ENCODE data around the gene CSNK1G1. TPM values are rescaled to one million over a fixed set of nuclear protein-coding genes. Genes with fewer than 3 reads are reported as not detected.
"Not testable (repeated sequence)": the region's sequence is repeated elsewhere in the genome, so short reads cannot be mapped to it uniquely, and the experiment has no call there.

The CSNK1G1 gene
- total and polyA plus RNA-seq, 2 donors: 7.3 to 11.8 TPM

DNA sequence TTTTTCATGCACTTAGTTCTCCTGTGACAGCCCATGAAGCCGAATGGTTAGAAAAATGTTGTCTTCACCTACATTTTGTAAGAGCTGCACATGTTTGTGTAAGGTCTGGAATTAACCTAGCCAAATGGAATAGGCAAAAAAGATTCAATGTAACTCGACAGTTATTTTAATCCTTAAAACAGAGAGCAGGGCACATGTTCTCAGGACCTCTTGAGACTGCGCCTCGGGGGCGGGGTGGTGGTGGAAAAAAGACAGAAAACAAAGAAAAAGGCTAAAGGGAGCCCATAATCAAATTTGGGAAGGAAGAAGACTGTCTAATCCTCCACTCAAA is 702 bp upstream of the CSNK1G1 start:
- Histone ChIP-seq H3K27ac (ENCODE audit: low read depth in 1 of 2, low read length in 1 of 2) (peak overlapping the region; percentile 11 to 58), H3K4me3 (ENCODE audit: low read length in 2 of 2) (peak overlapping the region; percentile 80 to 92), H3K4me1 (ENCODE audit: control insufficient read depth in 2 of 2, insufficient read depth in 2 of 2, low read length in 2 of 2) (peaks cover 11% of the 10 kb centered on the region in 2 donors), H3K9me3 (ENCODE audit: control insufficient read depth in 2 of 2, insufficient read depth in 1 of 2, low read length in 1 of 2) (no peaks in the 10 kb centered on the region), H3K36me3 (ENCODE audit: control insufficient read depth in 2 of 2, insufficient read depth in 2 of 2, low read length in 1 of 2) (peaks cover 3 to 4% of the 10 kb centered on the region in 2 donors), H3K27me3 (ENCODE audit: control insufficient read depth in 2 of 2, insufficient read depth in 1 of 2, low read length in 1 of 2) (no peaks in the 10 kb centered on the region)
- 74% methylated on average over 5 of the region's 5 CpGs for WGBS
- no peak for DNase-seq (ENCODE audit: low read depth in 6 of 9, low spot score in 9 of 9)

DNA sequence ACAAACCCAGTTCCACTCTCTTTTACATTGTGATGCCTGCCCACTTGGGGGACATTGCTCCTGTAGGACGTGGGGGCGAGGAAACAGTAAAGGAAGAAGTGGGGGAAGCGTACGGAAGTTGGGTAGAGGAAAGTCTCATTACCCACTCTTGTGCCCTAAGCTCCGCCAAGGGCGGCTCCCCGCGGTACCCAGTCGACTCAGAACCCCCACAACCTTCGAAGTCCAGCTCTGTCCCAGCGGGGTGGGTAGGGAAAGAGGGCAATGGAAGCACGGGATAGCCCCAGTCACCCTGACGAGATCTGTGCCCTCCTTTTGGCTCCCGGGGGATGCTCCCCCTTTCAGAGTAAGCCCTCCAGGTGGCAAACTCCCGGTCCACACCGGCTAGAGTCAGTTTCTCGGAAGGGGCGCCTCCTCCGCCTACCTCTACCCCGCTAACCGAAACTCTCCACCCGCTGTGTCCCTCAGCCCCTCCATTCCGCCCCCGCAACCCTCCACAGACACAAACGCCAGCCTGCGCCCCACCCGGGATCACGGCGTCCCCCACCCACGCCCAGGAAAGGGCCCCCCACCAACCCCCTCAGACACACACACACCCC is 527 bp downstream of the CSNK1G1 start:
- no peaks in the 10 kb centered on the region for H3K9me3 ChIP-seq (ENCODE audit: control insufficient read depth in 2 of 2, insufficient read depth in 1 of 2, low read length in 1 of 2)
- peak in 6 of 9 donors; percentile 2 to 60 (median 23) for DNase-seq (ENCODE audit: low read depth in 6 of 9, low spot score in 9 of 9)
- H3K27me3 ChIP-seq (ENCODE audit: control insufficient read depth in 2 of 2, insufficient read depth in 1 of 2, low read length in 1 of 2): no peaks in the 10 kb centered on the region
- WGBS: 1% methylated on average over 30 of the region's 30 CpGs
- H3K4me3 ChIP-seq (ENCODE audit: low read length in 2 of 2): peak overlapping the region; percentile 80 to 92
- peak overlapping the region; percentile 54 to 84 for H3K27ac ChIP-seq (ENCODE audit: low read depth in 1 of 2, low read length in 1 of 2)
- H3K4me1 ChIP-seq (ENCODE audit: control insufficient read depth in 2 of 2, insufficient read depth in 2 of 2, low read length in 2 of 2): peaks cover 11% of the 10 kb centered on the region in 2 donors
- H3K36me3 ChIP-seq (ENCODE audit: control insufficient read depth in 2 of 2, insufficient read depth in 2 of 2, low read length in 1 of 2): peaks cover 3 to 4% of the 10 kb centered on the region in 2 donors

DNA sequence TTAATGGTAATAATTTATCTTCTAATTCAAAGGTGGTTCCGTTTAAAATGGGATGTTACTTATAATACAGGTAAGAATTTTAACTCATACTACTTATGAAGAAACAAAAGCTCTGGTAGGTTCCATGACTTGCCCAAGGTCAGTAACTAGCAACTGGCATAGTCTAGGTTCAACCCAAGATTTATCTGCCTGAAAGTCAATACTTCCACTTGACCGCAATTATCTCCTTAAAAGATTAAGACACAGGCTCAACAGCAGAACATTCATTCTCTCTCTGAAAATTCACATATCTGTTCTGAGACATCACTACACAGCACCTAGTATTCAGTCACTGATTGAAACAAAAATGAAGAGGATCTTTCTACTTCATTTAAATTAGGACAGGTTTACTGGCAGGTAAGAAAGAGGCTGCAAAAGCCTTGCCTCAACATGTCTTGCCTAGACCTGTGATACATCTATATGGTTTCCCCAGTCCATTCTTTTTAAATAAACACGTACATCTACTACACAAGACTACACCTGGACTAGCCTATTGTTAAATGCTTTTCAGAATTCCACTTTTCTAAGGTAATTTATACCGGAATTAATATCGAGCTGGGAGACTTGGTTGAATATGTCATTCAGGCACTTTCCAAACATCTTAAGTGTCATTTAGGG is 1.2 kb downstream of the CSNK1G1 start:
- no peaks in the 10 kb centered on the region for H3K9me3 ChIP-seq (ENCODE audit: control insufficient read depth in 2 of 2, insufficient read depth in 1 of 2, low read length in 1 of 2)
- H3K36me3 ChIP-seq (ENCODE audit: control insufficient read depth in 2 of 2, insufficient read depth in 2 of 2, low read length in 1 of 2): peaks cover 3 to 4% of the 10 kb centered on the region in 2 donors
- H3K27ac ChIP-seq (ENCODE audit: low read depth in 1 of 2, low read length in 1 of 2): peak overlapping the region; percentile 54 to 84
- peaks cover 11% of the 10 kb centered on the region in 2 donors for H3K4me1 ChIP-seq (ENCODE audit: control insufficient read depth in 2 of 2, insufficient read depth in 2 of 2, low read length in 2 of 2)
- DNase-seq (ENCODE audit: low read depth in 6 of 9, low spot score in 9 of 9): no peak
- WGBS: 45% methylated on average over 5 of the region's 5 CpGs
- peak overlapping the region; percentile 80 to 92 for H3K4me3 ChIP-seq (ENCODE audit: low read length in 2 of 2)
- H3K27me3 ChIP-seq (ENCODE audit: control insufficient read depth in 2 of 2, insufficient read depth in 1 of 2, low read length in 1 of 2): no peaks in the 10 kb centered on the region

DNA sequence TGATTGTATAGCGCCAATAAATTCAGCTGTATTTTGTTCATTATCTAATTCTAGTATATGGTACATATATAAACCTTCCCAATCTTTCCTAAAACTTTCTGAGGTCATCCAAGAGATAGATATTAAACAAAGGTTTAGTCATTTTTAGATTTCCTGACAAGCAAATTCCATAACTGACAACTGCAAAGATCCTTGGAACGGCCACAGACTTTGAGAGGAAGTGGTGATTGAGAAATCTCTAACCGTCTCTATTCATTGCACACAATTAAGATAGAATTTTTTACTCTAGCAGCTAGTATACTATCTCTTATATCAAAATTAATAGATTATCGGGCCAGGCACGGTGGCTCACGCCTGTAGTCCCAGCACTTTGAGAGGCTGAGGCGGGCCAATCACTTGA is 4.7 kb downstream of the CSNK1G1 start:
- peaks cover 3 to 9% of the 10 kb centered on the region in 2 donors for H3K36me3 ChIP-seq (ENCODE audit: control insufficient read depth in 2 of 2, insufficient read depth in 2 of 2, low read length in 1 of 2)
- H3K27ac ChIP-seq (ENCODE audit: low read depth in 1 of 2, low read length in 1 of 2): no peak overlapping the region
- H3K4me3 ChIP-seq (ENCODE audit: low read length in 2 of 2): no peak overlapping the region
- no peaks in the 10 kb centered on the region for H3K27me3 ChIP-seq (ENCODE audit: control insufficient read depth in 2 of 2, insufficient read depth in 1 of 2, low read length in 1 of 2)
- H3K4me1 ChIP-seq (ENCODE audit: control insufficient read depth in 2 of 2, insufficient read depth in 2 of 2, low read length in 2 of 2): peaks cover 4 to 6% of the 10 kb centered on the region in 2 donors
- no peak for DNase-seq (ENCODE audit: low read depth in 6 of 9, low spot score in 9 of 9)
- 97% methylated on average over 7 of the region's 7 CpGs for WGBS
- no peaks in the 10 kb centered on the region for H3K9me3 ChIP-seq (ENCODE audit: control insufficient read depth in 2 of 2, insufficient read depth in 1 of 2, low read length in 1 of 2)

DNA sequence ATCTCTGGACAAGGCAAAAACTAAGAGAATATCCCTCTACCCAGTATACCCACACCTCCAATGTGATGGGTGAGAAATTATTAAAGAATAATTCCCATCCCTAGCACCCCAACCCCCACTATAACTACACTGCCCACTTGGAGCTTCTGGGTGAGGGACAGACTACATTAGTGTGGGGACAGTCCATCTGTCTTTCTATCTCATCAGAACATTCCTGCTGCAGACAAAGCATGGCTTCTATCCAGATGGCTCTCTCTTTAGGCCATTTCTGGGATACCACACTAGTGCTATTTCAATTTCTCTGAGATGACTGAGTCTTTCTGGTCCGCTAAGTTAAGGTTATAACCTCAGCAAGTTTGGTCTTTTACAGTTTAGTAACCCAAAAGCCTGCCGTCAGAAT is 6.6 kb downstream of the CSNK1G1 start:
- Histone ChIP-seq H3K4me1 (ENCODE audit: control insufficient read depth in 2 of 2, insufficient read depth in 2 of 2, low read length in 2 of 2) (no peaks in the 10 kb centered on the region), H3K9me3 (ENCODE audit: control insufficient read depth in 2 of 2, insufficient read depth in 1 of 2, low read length in 1 of 2) (no peaks in the 10 kb centered on the region), H3K4me3 (ENCODE audit: low read length in 2 of 2) (no peak overlapping the region), H3K27ac (ENCODE audit: low read depth in 1 of 2, low read length in 1 of 2) (no peak overlapping the region), H3K36me3 (ENCODE audit: control insufficient read depth in 2 of 2, insufficient read depth in 2 of 2, low read length in 1 of 2) (peaks cover 3 to 9% of the 10 kb centered on the region in 2 donors), H3K27me3 (ENCODE audit: control insufficient read depth in 2 of 2, insufficient read depth in 1 of 2, low read length in 1 of 2) (no peaks in the 10 kb centered on the region)
- WGBS: 99% methylated on average over 2 of the region's 2 CpGs
- DNase-seq (ENCODE audit: low read depth in 6 of 9, low spot score in 9 of 9): no peak

DNA sequence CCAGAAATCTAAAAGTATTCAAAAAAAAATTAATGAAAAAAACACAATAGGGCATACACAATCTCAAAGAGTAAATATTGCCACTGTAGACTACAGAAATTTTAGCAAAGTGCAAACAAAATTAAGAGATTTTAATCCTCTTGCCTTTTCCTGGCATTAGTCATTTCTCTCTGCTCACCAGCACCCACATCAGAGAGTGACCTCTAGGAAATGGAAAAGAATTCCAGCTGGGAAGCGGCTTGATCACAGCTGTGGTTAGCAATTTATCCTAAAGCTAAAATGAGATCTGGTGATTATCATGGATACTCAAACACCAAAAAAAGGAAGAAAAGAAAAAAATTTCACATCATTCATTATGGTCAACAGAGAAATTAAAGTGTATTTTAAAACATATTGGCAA is 7.5 kb downstream of the CSNK1G1 start:
- no peak overlapping the region for H3K27ac ChIP-seq (ENCODE audit: low read depth in 1 of 2, low read length in 1 of 2)
- H3K4me3 ChIP-seq (ENCODE audit: low read length in 2 of 2): no peak overlapping the region
- peaks cover 3 to 9% of the 10 kb centered on the region in 2 donors for H3K36me3 ChIP-seq (ENCODE audit: control insufficient read depth in 2 of 2, insufficient read depth in 2 of 2, low read length in 1 of 2)
- WGBS: 100% methylated on average over 1 of the region's 1 CpG
- no peak for DNase-seq (ENCODE audit: low read depth in 6 of 9, low spot score in 9 of 9)
- no peaks in the 10 kb centered on the region for H3K9me3 ChIP-seq (ENCODE audit: control insufficient read depth in 2 of 2, insufficient read depth in 1 of 2, low read length in 1 of 2)
- H3K27me3 ChIP-seq (ENCODE audit: control insufficient read depth in 2 of 2, insufficient read depth in 1 of 2, low read length in 1 of 2): no peaks in the 10 kb centered on the region
- no peaks in the 10 kb centered on the region for H3K4me1 ChIP-seq (ENCODE audit: control insufficient read depth in 2 of 2, insufficient read depth in 2 of 2, low read length in 2 of 2)

DNA sequence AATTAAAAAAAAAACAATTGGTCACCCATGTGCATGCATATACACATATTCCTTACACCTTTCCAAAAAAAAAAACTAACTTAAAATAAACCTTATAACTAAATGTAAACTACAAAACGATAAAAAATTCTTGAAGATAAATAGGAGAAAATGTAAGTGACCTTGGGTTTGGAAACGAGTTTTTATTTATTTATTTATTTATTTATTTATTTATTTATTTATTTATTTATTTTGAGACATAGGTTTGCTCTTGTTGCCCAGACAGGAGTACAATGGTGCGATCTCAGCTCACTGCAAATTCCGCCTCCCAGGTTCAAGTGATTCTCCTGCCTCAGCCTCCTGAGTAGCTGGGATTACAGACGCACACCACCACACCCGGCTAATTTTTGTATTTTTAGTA is 9.7 kb downstream of the CSNK1G1 start:
- H3K9me3 ChIP-seq (ENCODE audit: control insufficient read depth in 2 of 2, insufficient read depth in 1 of 2, low read length in 1 of 2); H3K4me1 ChIP-seq (ENCODE audit: control insufficient read depth in 2 of 2, insufficient read depth in 2 of 2, low read length in 2 of 2); H3K27me3 ChIP-seq (ENCODE audit: control insufficient read depth in 2 of 2, insufficient read depth in 1 of 2, low read length in 1 of 2); DNase-seq (ENCODE audit: low read depth in 6 of 9, low spot score in 9 of 9); H3K27ac ChIP-seq (ENCODE audit: low read depth in 1 of 2, low read length in 1 of 2); H3K4me3 ChIP-seq (ENCODE audit: low read length in 2 of 2): not testable (repeated sequence)
- 98% methylated on average over 6 of the region's 6 CpGs for WGBS
- H3K36me3 ChIP-seq (ENCODE audit: control insufficient read depth in 2 of 2, insufficient read depth in 2 of 2, low read length in 1 of 2): peaks cover 3 to 17% of the 10 kb centered on the region in 2 donors

DNA sequence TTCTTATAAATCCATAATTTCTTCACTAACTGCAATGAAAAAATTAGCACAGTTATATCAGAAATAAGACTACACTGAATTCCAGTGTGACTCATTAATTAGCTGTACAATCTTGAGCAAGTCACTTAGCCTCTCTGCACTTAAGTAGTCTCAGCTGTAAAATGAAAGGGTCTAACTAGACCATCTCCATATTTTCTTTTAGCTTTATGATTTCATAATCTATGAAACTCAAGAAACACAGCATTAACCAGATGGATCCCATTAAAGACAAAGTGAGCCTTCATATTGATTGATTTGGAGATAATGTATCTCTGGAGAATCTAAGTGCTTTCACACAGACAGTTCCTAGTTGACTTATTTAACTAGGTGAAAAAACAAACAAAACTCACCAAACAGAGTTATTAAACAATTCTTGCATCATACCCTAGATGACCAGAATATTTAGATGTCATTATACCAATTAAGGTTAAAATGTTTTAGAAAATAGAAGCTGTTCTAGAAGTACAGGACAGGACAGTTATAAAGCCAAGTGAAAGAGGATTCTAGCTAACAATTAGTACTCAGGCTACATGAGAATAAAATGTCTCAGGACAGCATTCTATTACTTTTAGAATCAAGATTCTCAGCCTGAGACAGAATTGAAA is 11.2 kb downstream of the CSNK1G1 start:
- Histone ChIP-seq H3K36me3 (ENCODE audit: control insufficient read depth in 2 of 2, insufficient read depth in 2 of 2, low read length in 1 of 2) (peaks cover 4 to 17% of the 10 kb centered on the region in 2 donors), H3K4me3 (ENCODE audit: low read length in 2 of 2) (no peak overlapping the region), H3K27me3 (ENCODE audit: control insufficient read depth in 2 of 2, insufficient read depth in 1 of 2, low read length in 1 of 2) (no peaks in the 10 kb centered on the region), H3K27ac (ENCODE audit: low read depth in 1 of 2, low read length in 1 of 2) (no peak overlapping the region), H3K4me1 (ENCODE audit: control insufficient read depth in 2 of 2, insufficient read depth in 2 of 2, low read length in 2 of 2) (no peaks in the 10 kb centered on the region), H3K9me3 (ENCODE audit: control insufficient read depth in 2 of 2, insufficient read depth in 1 of 2, low read length in 1 of 2) (no peaks in the 10 kb centered on the region)
- no peak for DNase-seq (ENCODE audit: low read depth in 6 of 9, low spot score in 9 of 9)

DNA sequence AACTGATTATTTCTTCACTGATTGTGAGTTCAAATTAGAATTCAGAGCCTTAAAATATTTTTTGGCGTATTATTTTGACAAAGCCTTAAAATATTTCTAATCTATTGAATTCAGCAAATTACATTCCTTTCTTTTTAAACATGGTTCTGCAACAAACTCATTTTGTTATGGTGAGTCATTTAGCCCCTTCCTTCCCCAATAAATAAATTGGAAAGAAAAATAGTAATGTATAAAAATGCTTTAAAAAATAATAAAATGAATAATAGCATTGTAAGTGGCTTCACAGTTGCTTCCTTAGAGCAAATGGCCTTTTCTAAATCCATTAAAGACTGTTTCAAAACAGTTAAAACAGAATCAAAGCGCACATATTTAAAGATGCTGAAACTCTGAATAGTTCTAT is 12.1 kb downstream of the CSNK1G1 start:
- Histone ChIP-seq H3K9me3 (ENCODE audit: control insufficient read depth in 2 of 2, insufficient read depth in 1 of 2, low read length in 1 of 2) (no peaks in the 10 kb centered on the region), H3K36me3 (ENCODE audit: control insufficient read depth in 2 of 2, insufficient read depth in 2 of 2, low read length in 1 of 2) (peaks cover 5 to 12% of the 10 kb centered on the region in 2 donors), H3K27ac (ENCODE audit: low read depth in 1 of 2, low read length in 1 of 2) (no peak overlapping the region), H3K4me3 (ENCODE audit: low read length in 2 of 2) (no peak overlapping the region), H3K27me3 (ENCODE audit: control insufficient read depth in 2 of 2, insufficient read depth in 1 of 2, low read length in 1 of 2) (no peaks in the 10 kb centered on the region), H3K4me1 (ENCODE audit: control insufficient read depth in 2 of 2, insufficient read depth in 2 of 2, low read length in 2 of 2) (no peaks in the 10 kb centered on the region)
- 98% methylated on average over 2 of the region's 2 CpGs for WGBS
- DNase-seq (ENCODE audit: low read depth in 6 of 9, low spot score in 9 of 9): no peak
